ENCODE data around the gene BRDT.

Gene BRDT

GRCh38 chr1:91949356-91949699, at the start of gene BRDT:
TSS of gene BRDT (plus strand) at chr1:91949401. CDS start at chr1:91962755, 13,354 bp downstream.
- no peak for DNase-seq

GRCh38 chr1:91900562-91900961, 48.6 kb upstream of the BRDT start:
- DNase-seq = no peak

- no peak for DNase-seq
Measured at GRCh38 chr1:91901231-91901630, 48.0 kb upstream of the BRDT start.

GRCh38 chr1:91912266-91912665, 36.9 kb upstream of the BRDT start:
- DNase-seq = no peak

GRCh38 chr1:91913018-91913417, 36.2 kb upstream of the BRDT start:
- no peak for DNase-seq

GRCh38 chr1:91916046-91916445, 33.2 kb upstream of the BRDT start:
- DNase-seq = no peak

- no peak for DNase-seq
Measured at GRCh38 chr1:91916811-91917460, 32.3 kb upstream of the BRDT start.

- DNase-seq = no peak
Measured at GRCh38 chr1:91919962-91920361, 29.2 kb upstream of the BRDT start.

- DNase-seq = no peak
Measured at GRCh38 chr1:91924146-91924545, 25.1 kb upstream of the BRDT start.

- no peak for DNase-seq
Measured at GRCh38 chr1:91925644-91926435, 23.4 kb upstream of the BRDT start.

- no peak for DNase-seq
Measured at GRCh38 chr1:91928026-91928425, 21.2 kb upstream of the BRDT start.

- no peak for DNase-seq
Measured at GRCh38 chr1:91929250-91929649, 20.0 kb upstream of the BRDT start.

- DNase-seq = no peak
Measured at GRCh38 chr1:91937613-91938012, 11.6 kb upstream of the BRDT start.

GRCh38 chr1:91940496-91940895, 8.7 kb upstream of the BRDT start:
- no peak for DNase-seq

- no peak for DNase-seq
Measured at GRCh38 chr1:91944087-91944486, 5.1 kb upstream of the BRDT start.

GRCh38 chr1:91948097-91948496, 1.1 kb upstream of the BRDT start:
- no peak for DNase-seq

GRCh38 chr1:91948501-91949355, 473 bp upstream of the BRDT start:
- no peak for DNase-seq

GRCh38 chr1:91952187-91952586, 3.0 kb downstream of the BRDT start:
- DNase-seq = no peak

GRCh38 chr1:91958926-91959325, 9.7 kb downstream of the BRDT start:
- DNase-seq = no peak

GRCh38 chr1:91968334-91968733, 19.1 kb downstream of the BRDT start:
- DNase-seq = no peak

- DNase-seq = no peak
Measured at GRCh38 chr1:91979383-91979782, 30.2 kb downstream of the BRDT start.

- no peak for DNase-seq
Measured at GRCh38 chr1:91980663-91981062, 31.5 kb downstream of the BRDT start.

GRCh38 chr1:91981996-91982609, 32.9 kb downstream of the BRDT start:
- no peak for DNase-seq

Data from NCI-H1092 treated with DMSO at 0.1 percent for 48 hours (cell line).